CD4-positive, alpha-beta T cell (primary cell): ENCODE results near the gene SMIM5. TPM values are rescaled to one million over a fixed set of nuclear protein-coding genes. Genes with fewer than 3 reads are reported as not detected.

ENCODE experiments used
- ATAC-seq: fragments of 200-7000 bp; cut with Tn5 transposase; one replicate; pipeline ENCODE4 v1.10.0; 2022; ENCODE audit warnings: mild to moderate bottlenecking; ENCODE audit not compliant: poor library complexity
- CTCF ChIA-PET: fragments of 350-600 bp; sonication (Branson Sonifier 250); formaldehyde crosslinking; loops from one replicate; lab custom pipeline; 2021; ENCODE audit warnings: antibody characterized with exemption, inconsistent platforms; lab: Charles Lee
- POLR2A ChIA-PET: fragments of 350-600 bp; sonication (Branson Sonifier 250); formaldehyde crosslinking; loops from one replicate; lab custom pipeline; 2021; ENCODE audit warnings: antibody characterized with exemption, inconsistent platforms; lab: Charles Lee
- DNase-seq, 14 experiments: peaks; one replicate each; pipeline ENCODE4 v3.0.0-alpha.2; 2013 to 2020; ENCODE audit warnings: mixed read lengths in 2 of 14
- H3K27ac ChIP-seq, 2 donors: one replicate each; pipeline versions ENCODE4 v1.5.1 to v1.7.0; 2013; ENCODE audit warnings: low read length in 2 of 2, low read depth in 1 of 2, mild to moderate bottlenecking in 1 of 2
- H3K27me3 ChIP-seq, 2 experiments: 1 replicate in 1 of 2; 2 replicates in 1 of 2; pipeline versions ENCODE4 v1.6.1 to v1.7.0; 2013; ENCODE audit warnings: low read length in 2 of 2, control low read depth in 1 of 2, mild to moderate bottlenecking in 1 of 2, moderate library complexity in 1 of 2; ENCODE audit not compliant: insufficient read depth in 2 of 2, control insufficient read depth in 1 of 2
- H3K36me3 ChIP-seq: one replicate; pipeline ENCODE4 v1.6.1; 2013; ENCODE audit warnings: low read length, control low read depth; ENCODE audit not compliant: insufficient read depth
- H3K4me1 ChIP-seq: one replicate; pipeline ENCODE4 v1.6.1; 2013; ENCODE audit warnings: low read length, control low read depth; ENCODE audit not compliant: insufficient read depth
- H3K4me3 ChIP-seq: one replicate; pipeline ENCODE4 v1.5.1; 2013; ENCODE audit warnings: mild to moderate bottlenecking, low read length, moderate library complexity
- H3K9me3 ChIP-seq, 2 experiments: 1 replicate in 1 of 2; 2 replicates in 1 of 2; pipeline versions ENCODE4 v1.6.1 to v1.7.0; 2013; ENCODE audit warnings: low read length in 2 of 2, mild to moderate bottlenecking in 2 of 2, control low read depth in 1 of 2, moderate library complexity in 1 of 2; ENCODE audit not compliant: control insufficient read depth in 1 of 2, insufficient read depth in 1 of 2
- H3K27ac Mint-ChIP-seq: one replicate; pipeline ENCODE4 v1.8.0; 2020; ENCODE audit warnings: mixed read lengths
- H3K27me3 Mint-ChIP-seq: one replicate; pipeline ENCODE4 v1.8.0; 2021; ENCODE audit warnings: mixed read lengths
- H3K36me3 Mint-ChIP-seq: one replicate; pipeline ENCODE4 v1.8.0; 2021; ENCODE audit warnings: low read depth, mixed read lengths
- H3K4me1 Mint-ChIP-seq: one replicate; pipeline ENCODE4 v1.8.0; 2021; ENCODE audit warnings: low read depth, mixed read lengths
- H3K4me3 Mint-ChIP-seq: one replicate; pipeline ENCODE4 v1.8.0; 2020; ENCODE audit warnings: mild to moderate bottlenecking, mixed read lengths
- H3K9me3 Mint-ChIP-seq: one replicate; pipeline ENCODE4 v1.8.0; 2020; ENCODE audit warnings: mixed read lengths
- intact Hi-C, 2 experiments: fragments of 100-400 bp; cut with DNase I in 1 of 2; cut with micrococcal nuclease in 1 of 2; formaldehyde crosslinking; loops; one replicate each; pipeline versions ENCODE4 v1.15.1 to v1.9.0; 2023 to 2025; cut with DNase I, micrococcal nuclease
- total RNA-seq, 174 experiments: library from RNA in 2 of 174; stranded (reverse) in 2 of 174; gene quantifications; one replicate each; pipeline ENCODE4 v1.2.3 and lab custom pipeline; 2021 to 2026
- TF ChIP-seq, protein P1 (sequence below): fragments of 200-600 bp; IDR thresholded peaks from one replicate; pipeline ENCODE4 v1.8.0; 2022; ENCODE audit warnings: antibody characterized with exemption, mild to moderate bottlenecking

SMIM5 gene
- total RNA-seq, 2 experiments from 2014 or later, result 0.75 to 1.3 TPM

DNA sequence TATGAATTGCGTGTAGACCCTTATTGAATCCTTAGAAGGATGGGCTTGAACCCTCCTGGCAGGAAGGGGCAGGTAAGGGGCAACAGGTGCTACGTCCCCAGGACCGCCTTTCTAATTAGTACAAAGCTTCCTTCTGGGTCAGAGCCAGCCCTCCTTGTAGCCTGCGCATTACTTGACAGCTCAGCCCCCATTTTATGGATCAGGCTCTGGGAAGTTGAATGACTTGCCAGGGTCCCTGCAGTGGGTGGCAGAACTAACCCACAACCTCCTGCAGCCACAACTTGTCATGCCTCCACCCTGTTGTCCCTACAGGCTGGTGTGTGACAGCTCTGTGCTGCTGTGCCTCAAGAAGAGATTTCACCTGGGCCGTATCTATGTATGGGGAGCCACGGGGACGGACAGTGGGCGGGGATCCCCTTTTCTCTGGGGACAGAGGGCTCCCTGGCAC is 42.9 kb upstream of the SMIM5 start:
- ChIA-PET CTCF (interaction anchor here (1.5 kb wide), 1 partner anchor 43 kb away, joined by 3 read pairs; the partner anchor contains the start of gene SMIM5), POLR2A (interaction anchor here (1.1 to 1.3 kb wide), 2 partner anchors 134 to 163 kb away, joined by 3 to 4 read pairs; partner anchors contain the start of gene TMEM94)
- H3K27me3 Mint-ChIP-seq, result no peaks in the 10 kb centered on the region
- Histone ChIP-seq H3K27ac (no peak overlapping the region), H3K9me3 (no peaks in the 10 kb centered on the region), H3K27me3 (no peaks in the 10 kb centered on the region), H3K4me1 (peaks cover 32% of the 10 kb centered on the region), H3K4me3 (no peak overlapping the region), H3K36me3 (no peaks in the 10 kb centered on the region)
- peaks cover 11% of the 10 kb centered on the region for H3K4me1 Mint-ChIP-seq
- DNase-seq (peak in 2 of 14 experiments; percentile 26 to 41), ATAC-seq (no peak)
- TF ChIP-seq, protein P1, sequence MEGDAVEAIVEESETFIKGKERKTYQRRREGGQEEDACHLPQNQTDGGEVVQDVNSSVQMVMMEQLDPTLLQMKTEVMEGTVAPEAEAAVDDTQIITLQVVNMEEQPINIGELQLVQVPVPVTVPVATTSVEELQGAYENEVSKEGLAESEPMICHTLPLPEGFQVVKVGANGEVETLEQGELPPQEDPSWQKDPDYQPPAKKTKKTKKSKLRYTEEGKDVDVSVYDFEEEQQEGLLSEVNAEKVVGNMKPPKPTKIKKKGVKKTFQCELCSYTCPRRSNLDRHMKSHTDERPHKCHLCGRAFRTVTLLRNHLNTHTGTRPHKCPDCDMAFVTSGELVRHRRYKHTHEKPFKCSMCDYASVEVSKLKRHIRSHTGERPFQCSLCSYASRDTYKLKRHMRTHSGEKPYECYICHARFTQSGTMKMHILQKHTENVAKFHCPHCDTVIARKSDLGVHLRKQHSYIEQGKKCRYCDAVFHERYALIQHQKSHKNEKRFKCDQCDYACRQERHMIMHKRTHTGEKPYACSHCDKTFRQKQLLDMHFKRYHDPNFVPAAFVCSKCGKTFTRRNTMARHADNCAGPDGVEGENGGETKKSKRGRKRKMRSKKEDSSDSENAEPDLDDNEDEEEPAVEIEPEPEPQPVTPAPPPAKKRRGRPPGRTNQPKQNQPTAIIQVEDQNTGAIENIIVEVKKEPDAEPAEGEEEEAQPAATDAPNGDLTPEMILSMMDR, result no peak
- no peaks in the 10 kb centered on the region for H3K36me3 Mint-ChIP-seq
- no peaks in the 10 kb centered on the region for H3K9me3 Mint-ChIP-seq
- intact Hi-C loops, result no loop called here
- no peak overlapping the region for H3K27ac Mint-ChIP-seq
- H3K4me3 Mint-ChIP-seq, result peak overlapping the region; percentile 68

DNA sequence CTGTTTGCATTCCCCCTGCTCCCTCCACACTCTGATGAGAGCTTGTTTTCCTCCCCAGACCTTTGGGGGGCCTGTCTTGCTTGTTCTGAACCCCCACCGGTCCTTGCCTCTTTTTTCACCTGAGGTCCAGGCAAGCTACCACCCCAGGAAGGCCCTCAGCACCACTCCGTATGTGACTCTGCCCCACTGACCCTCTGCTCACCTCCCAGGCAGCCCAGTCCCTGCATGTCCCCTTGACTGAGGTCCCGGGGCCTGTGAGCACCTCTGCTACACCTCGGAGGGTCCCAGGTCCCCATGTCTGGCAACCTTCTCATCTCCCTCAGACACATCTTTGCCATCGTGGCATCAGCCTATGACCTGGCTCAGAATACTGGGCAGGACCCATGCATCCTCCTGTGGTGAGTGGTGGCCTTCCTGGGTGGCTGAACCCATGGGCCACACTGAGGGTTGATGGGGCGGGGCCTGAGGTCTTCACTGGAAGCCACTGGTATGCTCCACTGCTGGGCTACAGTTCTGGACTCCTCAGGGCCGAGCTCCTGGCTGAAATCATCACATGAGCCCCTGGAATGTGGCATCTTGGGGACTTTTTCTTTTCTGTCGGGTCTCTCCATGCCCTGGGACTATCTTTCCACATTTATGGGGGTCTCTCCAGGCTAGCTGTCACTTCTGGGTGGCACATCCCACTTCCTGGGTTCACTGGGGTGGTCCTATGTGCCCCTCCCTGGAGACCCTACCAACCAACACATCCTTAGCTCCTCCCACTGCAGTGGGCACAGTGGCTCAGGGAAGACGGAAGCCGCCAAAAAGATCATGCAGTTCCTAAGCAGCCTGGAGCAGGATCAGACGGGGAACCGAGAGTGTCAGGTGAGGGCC is 42.1 kb upstream of the SMIM5 start:
- Mint-ChIP-seq H3K9me3 (no peaks in the 10 kb centered on the region), H3K27ac (peak overlapping the region; percentile 9), H3K4me3 (peak overlapping the region; percentile 76), H3K4me1 (peaks cover 11% of the 10 kb centered on the region), H3K36me3 (no peaks in the 10 kb centered on the region), H3K27me3 (no peaks in the 10 kb centered on the region)
- H3K4me1 ChIP-seq, result peaks cover 32% of the 10 kb centered on the region
- ChIA-PET POLR2A (interaction anchor here (1.3 kb wide), 1 partner anchor 135 kb away, joined by 3 read pairs; the partner anchor contains the start of gene TMEM94), CTCF (no interaction called here)
- no peaks in the 10 kb centered on the region for H3K9me3 ChIP-seq
- H3K36me3 ChIP-seq, result no peaks in the 10 kb centered on the region
- no peak overlapping the region for H3K27ac ChIP-seq
- H3K27me3 ChIP-seq, result no peaks in the 10 kb centered on the region
- no peak overlapping the region for H3K4me3 ChIP-seq
- ATAC-seq (no peak), DNase-seq (peak in 1 of 14 experiments; percentile 29)
- intact Hi-C loops, result no loop called here
- TF ChIP-seq, protein P1, result no peak

DNA sequence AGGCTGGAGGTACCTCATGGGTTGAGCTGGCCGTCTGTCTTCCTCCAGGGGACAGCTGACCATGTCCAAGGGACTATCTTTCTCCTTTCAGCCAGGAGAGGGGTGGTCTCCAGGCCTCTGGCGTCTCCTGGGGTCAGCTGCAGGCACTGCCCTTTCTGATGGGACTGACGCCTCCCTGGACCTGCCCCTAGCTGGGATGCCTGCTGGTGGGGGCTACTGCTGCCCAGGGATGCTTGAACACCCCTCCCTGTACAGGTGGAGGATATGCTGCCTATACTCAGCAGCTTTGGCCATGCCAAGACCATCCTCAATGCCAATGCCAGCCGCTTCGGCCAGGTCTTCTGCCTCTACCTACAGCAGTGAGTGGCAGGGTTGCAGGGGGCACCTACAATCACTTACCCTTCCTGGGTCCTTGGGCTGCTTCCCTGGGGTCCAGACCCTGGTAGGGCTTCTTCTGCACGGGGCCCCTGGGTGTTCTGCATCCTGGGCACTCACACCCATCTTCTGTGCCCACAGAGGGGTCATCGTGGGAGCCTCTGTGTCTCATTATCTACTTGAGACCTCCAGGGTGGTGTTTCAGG is 41.4 kb upstream of the SMIM5 start:
- no peaks in the 10 kb centered on the region for H3K36me3 ChIP-seq
- intact Hi-C loops, result no loop called here
- no peak overlapping the region for H3K27ac ChIP-seq
- H3K4me1 ChIP-seq, result peaks cover 32% of the 10 kb centered on the region
- H3K27me3 Mint-ChIP-seq, result no peaks in the 10 kb centered on the region
- H3K27me3 ChIP-seq, result no peaks in the 10 kb centered on the region
- H3K4me1 Mint-ChIP-seq, result peaks cover 11% of the 10 kb centered on the region
- POLR2A ChIA-PET, result no interaction called here
- no peaks in the 10 kb centered on the region for H3K9me3 ChIP-seq
- peak overlapping the region; percentile 9 for H3K27ac Mint-ChIP-seq
- no peaks in the 10 kb centered on the region for H3K9me3 Mint-ChIP-seq
- CTCF ChIA-PET, result no interaction called here
- no peak overlapping the region for H3K4me3 Mint-ChIP-seq
- H3K4me3 ChIP-seq, result no peak overlapping the region
- TF ChIP-seq, protein P1, result no peak
- no peaks in the 10 kb centered on the region for H3K36me3 Mint-ChIP-seq
- ATAC-seq (no peak), DNase-seq (no peak)
